SK-N-SH (cell line): ENCODE measurements around the gene PNPLA2. TPM values are rescaled to one million over a fixed set of nuclear protein-coding genes. Genes with fewer than 3 reads are reported as not detected.

ENCODE experiments used
- CTCF ChIA-PET: fragments of 300-600, 350-600 bp; formaldehyde crosslinking; extraction: SDS; loops from one replicate; lab custom pipeline; 2021; lab: Yijun Ruan, JAX
- POLR2A ChIA-PET: fragments of 350-600 bp; sonication (Branson Sonifier 250); formaldehyde crosslinking; extraction: SDS; loops from one replicate; lab custom pipeline; 2020; ENCODE audit warnings: antibody characterized with exemption, inconsistent platforms; lab: Yijun Ruan, JAX
- DNase-seq: peaks from one replicate; pipeline ENCODE4 v3.0.0; 2012
- H2AFZ ChIP-seq: fragments of 200-600 bp; sonication (generic); 2 replicates; pipeline ENCODE4 v1.8.1; 2016; ENCODE audit warnings: antibody characterized with exemption, mild to moderate bottlenecking, low read depth
- H3F3A ChIP-seq: fragments of 200-600 bp; sonication (generic); replicated peaks from 2 replicates; pipeline ENCODE3; 2016; ENCODE audit warnings: antibody characterized with exemption, mild to moderate bottlenecking; ENCODE audit not compliant: insufficient read depth
- H3K27ac ChIP-seq, 2 experiments: fragments of 200-500 bp in 1 of 2; fragments of 200-600 bp in 1 of 2; sonication (Bioruptor generic) in 1 of 2; sonication (generic), shearing (Covaris generic) in 1 of 2; 2 replicates each; pipeline versions ENCODE4 v1.5.1 to v1.6.1; 2014 to 2016; ENCODE audit warnings: low read depth in 2 of 2, inconsistent platforms in 1 of 2, low read length in 1 of 2, mild to moderate bottlenecking in 1 of 2, mixed read lengths in 1 of 2
- H3K27me3 ChIP-seq: fragments of 200-600 bp; sonication (generic), shearing (Covaris generic); 2 replicates; pipeline ENCODE4 v1.6.1; 2016; ENCODE audit warnings: mixed run types; ENCODE audit not compliant: insufficient read depth
- H3K36me3 ChIP-seq, 2 experiments: fragments of 200-500 bp in 1 of 2; fragments of 200-600 bp in 1 of 2; sonication (Bioruptor generic) in 1 of 2; sonication (generic) in 1 of 2; replicated peaks in 1 of 2; 2 replicates each; pipeline versions ENCODE3 to v1.5.1; 2014 to 2016; ENCODE audit warnings: low read length in 1 of 2, mild to moderate bottlenecking in 1 of 2; ENCODE audit not compliant: insufficient read depth in 2 of 2, control insufficient read depth in 1 of 2
- H3K4me1 ChIP-seq, 2 experiments: fragments of 200-500 bp in 1 of 2; fragments of 200-600 bp in 1 of 2; sonication (Bioruptor generic) in 1 of 2; sonication (generic), shearing (Covaris generic) in 1 of 2; 2 replicates each; pipeline versions ENCODE4 v1.5.1 to v1.6.1; 2014 to 2016; ENCODE audit warnings: low read depth in 1 of 2, low read length in 1 of 2, mixed run types in 1 of 2; ENCODE audit not compliant: insufficient read depth in 2 of 2, control insufficient read depth in 1 of 2
- H3K4me2 ChIP-seq: fragments of 200-600 bp; sonication (generic), shearing (Covaris generic); 2 replicates; pipeline ENCODE4 v1.6.1; 2017; ENCODE audit warnings: mixed run types
- H3K4me3 ChIP-seq, 2 experiments: fragments of 200-500 bp in 1 of 2; fragments of 200-600 bp in 1 of 2; sonication (Bioruptor generic) in 1 of 2; sonication (generic), shearing (Covaris generic) in 1 of 2; 2 replicates each; pipeline versions ENCODE4 v1.5.1 to v1.8.1; 2014 to 2016; ENCODE audit warnings: low read depth in 2 of 2, inconsistent platforms in 1 of 2, low read length in 1 of 2, mild to moderate bottlenecking in 1 of 2, mixed read lengths in 1 of 2, moderate library complexity in 1 of 2
- H3K79me2 ChIP-seq: fragments of 200-600 bp; sonication (generic); 2 replicates; pipeline ENCODE4 v1.8.1; 2017; ENCODE audit warnings: mild to moderate bottlenecking; ENCODE audit not compliant: insufficient read depth
- H3K9ac ChIP-seq: fragments of 200-600 bp; sonication (generic); 2 replicates; pipeline ENCODE4 v1.6.1; 2017; ENCODE audit warnings: mixed run types
- H3K9me2 ChIP-seq: fragments of 200-600 bp; sonication (generic); 2 replicates; pipeline ENCODE4 v1.6.1; 2017; ENCODE audit warnings: mixed run types
- H3K9me3 ChIP-seq: fragments of 200-600 bp; sonication (generic); 2 replicates; pipeline ENCODE4 v1.6.1; 2017; ENCODE audit warnings: mixed run types, mild to moderate bottlenecking, moderate library complexity
- H4K20me1 ChIP-seq: fragments of 200-600 bp; sonication (generic); 2 replicates; pipeline ENCODE4 v1.6.1; 2017; ENCODE audit warnings: mild to moderate bottlenecking, mixed run types; ENCODE audit not compliant: insufficient read depth
- FOXM1 ChIP-seq: IDR thresholded peaks from 2 replicates; pipeline ENCODE4 v1.4.0; 2012; ENCODE audit warnings: low read depth, mild to moderate bottlenecking
- MAX ChIP-seq: IDR thresholded peaks from 2 replicates; pipeline ENCODE4 v1.4.0; 2012; ENCODE audit warnings: low read depth
- PBX3 ChIP-seq: IDR thresholded peaks from 2 replicates; pipeline ENCODE4; 2012
- POLR2AphosphoS5 ChIP-seq: IDR thresholded peaks from 2 replicates; pipeline ENCODE4 v1.6.1; 2012; ENCODE audit warnings: low read depth, low read length
- RAD21 ChIP-seq: IDR thresholded peaks from 2 replicates; pipeline ENCODE4 v1.6.1; 2012; ENCODE audit warnings: mild to moderate bottlenecking, low read length
- REST ChIP-seq: IDR thresholded peaks from 2 replicates; pipeline ENCODE4 v1.6.1; 2012; ENCODE audit warnings: mild to moderate bottlenecking, low read depth, low read length, moderate library complexity
- TCF12 ChIP-seq: IDR thresholded peaks from 2 replicates; pipeline ENCODE4 v1.4.0; 2012
- TEAD4 ChIP-seq: IDR thresholded peaks from 2 replicates; pipeline ENCODE4 v1.4.0; 2012; ENCODE audit warnings: mild to moderate bottlenecking, borderline replicate concordance; ENCODE audit not compliant: insufficient read depth
- USF1 ChIP-seq: IDR thresholded peaks from 2 replicates; pipeline ENCODE4 v1.4.0; 2012; ENCODE audit warnings: low read depth, borderline replicate concordance
- USF2 ChIP-seq: fragments of 150-350 bp; IDR thresholded peaks from 2 replicates; pipeline ENCODE4 v1.6.1; 2017; ENCODE audit warnings: antibody characterized with exemption, low read length, low read depth, borderline replicate concordance
- WGBS: methylation state at CpG from one replicate; pipeline ENCODE4 v1.1.6; 2017; ENCODE audit warnings: low lambda C conversion rate; 5-methylcytosine and 5-hydroxymethylcytosine counted together
- polyA plus RNA-seq, 3 experiments: library from polyadenylated mRNA; depleted of rRNA; stranded (reverse); fragments of >200 nt; gene quantifications; 2 replicates each; pipeline ENCODE4 v1.2.3, GENCODE V29; 2012

PNPLA2 gene
- polyA plus RNA-seq, 1 of the 3 experiments (the other 2 are of a cell fraction), result 60.3 TPM

- Histone ChIP-seq H3K9me2 (no peaks in the 10 kb centered on the region), H3K79me2 (peaks cover 58% of the 10 kb centered on the region), H2AFZ (no peak overlapping the region), H3K9ac (peak overlapping the region; percentile 80), H3K4me2 (peak overlapping the region; percentile 100), H3K36me3 (peaks cover 7 to 10% of the 10 kb centered on the region in 2 experiments)
- ChIA-PET POLR2A (interaction anchor here (1.2 to 3.0 kb wide), 5 partner anchors 9 to 93 kb away, joined by 4 to 15 read pairs (median 9); partner anchors contain the start of genes PNPLA2 and TSPAN4), CTCF (interaction anchor here (0.8 to 2.3 kb wide), 4 partner anchors 13 to 93 kb away, joined by 3 to 9 read pairs (median 6); partner anchors contain the start of gene PNPLA2)
- no peak for TF ChIP-seq TCF12
- no peak for TF ChIP-seq USF1
- TF ChIP-seq MAX, result no peak
- no peak for TF ChIP-seq USF2
- TF ChIP-seq POLR2AphosphoS5, result no peak
- TF ChIP-seq FOXM1, result no peak
- no peak for TF ChIP-seq REST
- TF ChIP-seq RAD21, result no peak
- no peak for TF ChIP-seq TEAD4
- no peak for TF ChIP-seq PBX3
- TF ChIP-seq, all 33 proteins: peak for 0
- Histone ChIP-seq H3K9me3 (no peaks in the 10 kb centered on the region), H3K4me1 (peaks cover 14 to 37% of the 10 kb centered on the region in 2 experiments; a peak in 2 of 4 replicates), H3F3A (peaks cover 23% of the 10 kb centered on the region), H3K27ac (peak overlapping the region; percentile 65 to 82), H3K4me3 (peak overlapping the region; percentile 79 to 81), H4K20me1 (peaks cover 25% of the 10 kb centered on the region), H3K27me3 (no peaks in the 10 kb centered on the region)
- DNase-seq, result no peak
- 41% methylated on average over 7 of the region's 23 CpGs for WGBS
Observed at GRCh38 chr11:831961-832528, 13.3 kb downstream of the PNPLA2 start.
